Common myeloid progenitor, CD34-positive (primary cell): ENCODE data around the gene DPYSL4.

Source experiments
- CTCF ChIA-PET: fragments of 350-600 bp; sonication (Branson Sonifier 250); formaldehyde crosslinking; loops from one replicate; lab custom pipeline; 2021; ENCODE audit warnings: antibody characterized with exemption; lab: Charles Lee
- POLR2A ChIA-PET: fragments of 350-600 bp; sonication (Branson Sonifier 250); formaldehyde crosslinking; loops from one replicate; lab custom pipeline; 2021; ENCODE audit warnings: antibody characterized with exemption; lab: Charles Lee
- DNase-seq, 3 donors: peaks; one replicate each; pipeline versions ENCODE4 v3.0.0 to v3.0.0-alpha.2; 2013
- H3K27ac ChIP-seq, 2 experiments: 1 replicate in 1 of 2; 2 replicates in 1 of 2; pipeline ENCODE4 v1.7.0; 2013; ENCODE audit warnings: inconsistent platforms in 2 of 2, low read length in 2 of 2, mild to moderate bottlenecking in 2 of 2, low read depth in 1 of 2, moderate library complexity in 1 of 2; ENCODE audit not compliant: severe bottlenecking in 2 of 2, insufficient read depth in 1 of 2, poor library complexity in 1 of 2
- H3K27me3 ChIP-seq, 5 experiments: replicated peaks in 2 of 5; 1 replicate in 3 of 5; 2 replicates in 2 of 5; pipeline versions ENCODE4 v1.6.1 to v1.7.0; 2013; ENCODE audit warnings: low read length in 4 of 5, mild to moderate bottlenecking in 2 of 5, moderate library complexity in 2 of 5, inconsistent platforms in 1 of 5; ENCODE audit not compliant: insufficient read depth in 5 of 5, control insufficient read depth in 4 of 5
- H3K36me3 ChIP-seq, 4 experiments: 1 replicate in 2 of 4; 2 replicates in 2 of 4; pipeline versions ENCODE4 v1.6.1 to v1.7.0; 2013; ENCODE audit warnings: low read length in 3 of 4, control low read depth in 1 of 4, mild to moderate bottlenecking in 1 of 4; ENCODE audit not compliant: control insufficient read depth in 4 of 4, insufficient read depth in 4 of 4
- H3K4me1 ChIP-seq, 4 experiments: 1 replicate in 3 of 4; 2 replicates in 1 of 4; pipeline versions ENCODE4 v1.6.1 to v1.7.1; 2013; ENCODE audit warnings: low read length in 3 of 4, mild to moderate bottlenecking in 3 of 4, control low read depth in 1 of 4, inconsistent platforms in 1 of 4, moderate library complexity in 1 of 4; ENCODE audit not compliant: control insufficient read depth in 4 of 4, insufficient read depth in 4 of 4; ENCODE audit errors: control extremely low read depth in 1 of 4
- H3K4me3 ChIP-seq, 7 experiments: 1 replicate in 4 of 7; 2 replicates in 3 of 7; pipeline versions ENCODE4 v1.5.1 to v1.7.0; 2013; ENCODE audit warnings: mild to moderate bottlenecking in 7 of 7, low read length in 6 of 7, moderate library complexity in 6 of 7, inconsistent platforms in 2 of 7, low read depth in 2 of 7, control low read depth in 1 of 7; ENCODE audit not compliant: insufficient read depth in 4 of 7, control insufficient read depth in 1 of 7; ENCODE audit errors: extremely low read depth in 1 of 7
- H3K9me3 ChIP-seq, 5 experiments: 1 replicate in 4 of 5; 2 replicates in 1 of 5; pipeline versions ENCODE4 v1.6.1 to v1.7.1; 2013; ENCODE audit warnings: low read length in 4 of 5, mild to moderate bottlenecking in 2 of 5, inconsistent platforms in 1 of 5, low read depth in 1 of 5, moderate library complexity in 1 of 5; ENCODE audit not compliant: control insufficient read depth in 4 of 5, insufficient read depth in 2 of 5; ENCODE audit errors: control extremely low read depth in 1 of 5
- WGBS: methylation state at CpG from one replicate; pipeline ENCODE4 v1.1.5; 2013; ENCODE audit not compliant: insufficient coverage; 5-methylcytosine and 5-hydroxymethylcytosine counted together

DPYSL4 gene

GRCh38 chr10:132187430-132188138 is 836 bp downstream of the DPYSL4 start:
- no peak for DNase-seq
- H3K36me3 ChIP-seq: no peaks in the 10 kb centered on the region
- peaks cover 4 to 84% (median 35%) of the 10 kb centered on the region in 5 experiments for H3K27me3 ChIP-seq
- H3K4me1 ChIP-seq: peaks cover 0 to 20% (median 16%) of the 10 kb centered on the region in 4 experiments
- no peak overlapping the region for H3K27ac ChIP-seq
- no peaks in the 10 kb centered on the region for H3K9me3 ChIP-seq
- peak overlapping the region in 4 of 7 experiments; percentile 10 to 43 (median 21) for H3K4me3 ChIP-seq
- ChIA-PET CTCF (no interaction called here), POLR2A (no interaction called here)
- 4% methylated on average over 42 of the region's 58 CpGs for whole genome bisulfite sequencing

- Histone ChIP-seq H3K9me3 (no peaks in the 10 kb centered on the region), H3K27ac (no peak overlapping the region), H3K4me3 (no peak overlapping the region), H3K36me3 (no peaks in the 10 kb centered on the region), H3K27me3 (peaks cover 4 to 80% (median 35%) of the 10 kb centered on the region in 5 experiments), H3K4me1 (peaks cover 0 to 20% (median 16%) of the 10 kb centered on the region in 4 experiments)
- WGBS: 72% methylated on average over 4 of the region's 13 CpGs
- DNase-seq: no peak
- POLR2A ChIA-PET: no interaction called here
- CTCF ChIA-PET: no interaction called here
These were observed 1.6 kb downstream of the DPYSL4 start for GRCh38 chr10:132188331-132188730.

GRCh38 chr10:132189016-132189415 is 2.3 kb downstream of the DPYSL4 start:
- H3K27me3 ChIP-seq: peaks cover 4 to 73% (median 34%) of the 10 kb centered on the region in 5 experiments
- WGBS: 96% methylated on average over 13 of the region's 16 CpGs
- CTCF ChIA-PET: no interaction called here
- no peaks in the 10 kb centered on the region for H3K9me3 ChIP-seq
- POLR2A ChIA-PET: no interaction called here
- no peak overlapping the region for H3K27ac ChIP-seq
- no peak overlapping the region for H3K4me3 ChIP-seq
- H3K4me1 ChIP-seq: peaks cover 0 to 20% (median 16%) of the 10 kb centered on the region in 4 experiments
- no peak for DNase-seq
- no peaks in the 10 kb centered on the region for H3K36me3 ChIP-seq

DNA sequence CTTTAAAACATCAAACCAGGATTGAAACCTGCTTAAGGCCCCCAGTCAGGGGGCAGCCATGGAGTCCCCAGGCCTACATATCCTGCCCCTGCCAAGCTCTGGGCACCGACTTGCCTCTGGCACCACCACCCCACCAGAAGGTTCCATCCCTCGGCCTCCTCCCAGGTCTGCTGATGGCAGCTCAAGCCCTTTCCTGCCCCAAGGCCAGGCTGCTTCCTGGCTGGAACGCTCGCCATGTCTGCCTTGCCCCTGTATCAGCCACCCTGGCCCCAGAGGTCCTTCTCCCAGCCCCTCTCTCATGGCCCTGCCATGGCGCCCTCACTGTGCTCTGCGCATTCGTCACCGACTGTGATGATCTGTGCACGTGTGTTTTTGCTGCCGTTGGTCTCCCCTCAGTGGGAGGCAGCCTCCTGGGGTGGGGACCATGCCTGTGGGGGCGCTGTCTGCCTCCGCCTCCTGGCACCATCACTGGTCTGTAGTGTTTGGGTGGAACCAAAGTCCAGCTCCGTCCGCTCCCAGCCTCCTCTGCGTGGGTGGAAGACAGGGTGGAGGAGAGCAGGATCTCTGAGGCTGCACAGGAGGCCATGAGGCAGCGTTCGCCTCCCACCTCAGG is 3.2 kb downstream of the DPYSL4 start:
- CTCF ChIA-PET: no interaction called here
- 96% methylated on average over 17 of the region's 17 CpGs for WGBS
- Histone ChIP-seq H3K27ac (no peak overlapping the region), H3K9me3 (no peaks in the 10 kb centered on the region), H3K4me1 (peaks cover 0 to 20% (median 16%) of the 10 kb centered on the region in 4 experiments), H3K27me3 (peaks cover 0 to 64% (median 25%) of the 10 kb centered on the region in 5 experiments), H3K36me3 (no peaks in the 10 kb centered on the region), H3K4me3 (no peak overlapping the region)
- DNase-seq: no peak
- POLR2A ChIA-PET: no interaction called here

- H3K27me3 ChIP-seq: peaks cover 0 to 43% (median 19%) of the 10 kb centered on the region in 5 experiments
- H3K4me1 ChIP-seq: peaks cover 0 to 4% (median 2%) of the 10 kb centered on the region in 4 experiments
- H3K27ac ChIP-seq: no peak overlapping the region
- peak in 2 of 3 donors; percentile 39 to 62 for DNase-seq
- ChIA-PET CTCF (interaction anchor here (0.8 to 1.1 kb wide), 2 partner anchors 15 to 32 kb away, joined by 3 to 4 read pairs; no protein-coding TSS in a partner anchor), POLR2A (no interaction called here)
- WGBS: 92% methylated on average over 26 of the region's 28 CpGs
- H3K4me3 ChIP-seq: no peak overlapping the region
- H3K36me3 ChIP-seq: no peaks in the 10 kb centered on the region
- no peaks in the 10 kb centered on the region for H3K9me3 ChIP-seq
These were observed 5.6 kb downstream of the DPYSL4 start for GRCh38 chr10:132192076-132192975.

DNA sequence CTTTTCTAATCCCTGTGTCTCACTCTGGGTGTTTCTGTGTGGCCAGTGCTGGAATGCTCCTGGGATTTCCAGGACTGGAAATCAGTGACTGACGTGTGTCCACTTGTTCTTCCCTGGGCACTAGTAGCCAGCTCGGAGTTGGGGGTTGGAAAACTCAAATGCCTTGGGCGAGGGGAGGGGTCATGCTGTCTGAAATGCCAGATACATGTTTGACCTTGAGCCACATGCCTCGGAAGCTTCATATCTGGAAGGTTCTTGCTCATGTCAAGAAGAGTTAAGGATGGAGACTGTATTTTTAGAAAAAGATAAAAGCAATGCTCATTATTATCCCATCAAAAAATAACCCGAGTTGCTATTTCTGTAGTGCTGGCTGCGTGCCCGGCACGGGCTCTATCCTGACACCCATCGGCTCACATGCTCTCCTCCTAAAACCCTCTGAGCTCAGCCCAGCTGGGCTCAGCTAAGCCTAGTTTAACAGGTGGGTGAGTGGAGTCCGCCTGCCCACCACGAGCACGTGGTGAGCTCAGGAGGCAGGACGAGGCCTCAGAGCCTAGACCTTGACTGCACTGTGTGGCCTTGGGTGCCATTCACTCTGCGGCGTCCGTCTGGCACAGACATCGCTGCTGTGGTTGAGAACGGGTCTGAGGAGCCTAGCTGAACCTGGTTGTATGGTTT is 6.4 kb downstream of the DPYSL4 start:
- H3K9me3 ChIP-seq: no peaks in the 10 kb centered on the region
- H3K36me3 ChIP-seq: no peaks in the 10 kb centered on the region
- H3K27ac ChIP-seq: no peak overlapping the region
- POLR2A ChIA-PET: no interaction called here
- no peak for DNase-seq
- no peak overlapping the region for H3K4me3 ChIP-seq
- no peaks in the 10 kb centered on the region for H3K4me1 ChIP-seq
- CTCF ChIA-PET: interaction anchor here (1.1 kb wide), 1 partner anchor 14 kb away, joined by 3 read pairs; no protein-coding TSS in a partner anchor
- WGBS: 88% methylated on average over 16 of the region's 18 CpGs
- H3K27me3 ChIP-seq: peaks cover 0 to 35% (median 16%) of the 10 kb centered on the region in 5 experiments
